Brain microvascular endothelial cell (primary cell): ENCODE results near the gene WDR82.

Experiments
- DNase-seq: peaks from one replicate; pipeline ENCODE4 v3.0.0-alpha.2; 2020
- H3K27ac ChIP-seq: fragments of 250-450 bp; sonication (Bioruptor Pico); 2 replicates; pipeline ENCODE4 v1.5.1; 2020; ENCODE audit warnings: mild to moderate bottlenecking, moderate library complexity
- H3K27me3 ChIP-seq: fragments of 250-450 bp; sonication (Bioruptor Pico); replicated peaks from 2 replicates; pipeline ENCODE4 v1.5.1; 2020; ENCODE audit warnings: mild to moderate bottlenecking
- H3K36me3 ChIP-seq: fragments of 250-450 bp; sonication (Bioruptor Pico); replicated peaks from 2 replicates; pipeline ENCODE4 v1.5.1; 2020; ENCODE audit warnings: mild to moderate bottlenecking
- H3K4me3 ChIP-seq: 2 replicates; pipeline ENCODE4 v1.5.1; 2011; ENCODE audit warnings: low read depth, mild to moderate bottlenecking, control low read depth, low read length, moderate library complexity
- CTCF ChIP-seq: IDR thresholded peaks from 2 replicates; pipeline ENCODE4 v1.5.1; 2011; ENCODE audit warnings: low read depth, mild to moderate bottlenecking, moderate library complexity, low read length, control low read depth, inconsistent platforms; ENCODE audit errors: missing control alignments
- in situ Hi-C: cut with HindIII; loops from 2 replicates; pipeline ENCODE4 v1.10.0; 2017; ENCODE audit warnings: low sequenced_read_pairs, low pct_ligation_motif_present

The WDR82 gene

GRCh38 chr3:52313188-52313773 is 34.8 kb upstream of the WDR82 start:
- TF ChIP-seq CTCF: no peak
- no peaks in the 10 kb centered on the region for H3K36me3 ChIP-seq
- in situ Hi-C loops: no loop called here
- no peak for DNase-seq
- peak overlapping the region; percentile 32 for H3K27ac ChIP-seq
- H3K27me3 ChIP-seq: no peaks in the 10 kb centered on the region
- H3K4me3 ChIP-seq: no peak overlapping the region

- TF ChIP-seq CTCF: no peak
- H3K36me3 ChIP-seq: no peaks in the 10 kb centered on the region
- in situ Hi-C loops: no loop called here
- H3K4me3 ChIP-seq: no peak overlapping the region
- no peak overlapping the region for H3K27ac ChIP-seq
- no peaks in the 10 kb centered on the region for H3K27me3 ChIP-seq
- DNase-seq: no peak
Measured at GRCh38 chr3:52311576-52312119, 33.2 kb upstream of the WDR82 start.

- Histone ChIP-seq H3K36me3 (no peaks in the 10 kb centered on the region), H3K27me3 (no peaks in the 10 kb centered on the region), H3K27ac (no peak overlapping the region), H3K4me3 (no peak overlapping the region)
- no peak for TF ChIP-seq CTCF
- in situ Hi-C loops: no loop called here
- peak; percentile 44 for DNase-seq
Measured at GRCh38 chr3:52310861-52311575, 32.6 kb upstream of the WDR82 start.

GRCh38 chr3:52308308-52308707 is 29.9 kb upstream of the WDR82 start:
- no peak overlapping the region for H3K4me3 ChIP-seq
- no peak for DNase-seq
- no peak for TF ChIP-seq CTCF
- H3K36me3 ChIP-seq: no peaks in the 10 kb centered on the region
- in situ Hi-C loops: no loop called here
- H3K27ac ChIP-seq: no peak overlapping the region
- no peaks in the 10 kb centered on the region for H3K27me3 ChIP-seq

GRCh38 chr3:52306978-52307377 is 28.5 kb upstream of the WDR82 start:
- no peak overlapping the region for H3K4me3 ChIP-seq
- TF ChIP-seq CTCF: no peak
- no peaks in the 10 kb centered on the region for H3K36me3 ChIP-seq
- in situ Hi-C loops: no loop called here
- DNase-seq: no peak
- no peaks in the 10 kb centered on the region for H3K27me3 ChIP-seq
- no peak overlapping the region for H3K27ac ChIP-seq
